Measurements from ENCODE around the gene NEBL. TPM values are rescaled to one million over a fixed set of nuclear protein-coding genes. Genes with fewer than 3 reads are reported as not detected.

NEBL gene
- total and polyA plus RNA-seq, 2 of the 4 experiments (the other 2 are of a cell fraction): under 0.01 TPM

- H4K91ac ChIP-seq (ENCODE audit: insufficient read depth, low read depth, low read length): no peak overlapping the region
- H3K27me3 ChIP-seq (ENCODE audit: control insufficient read depth, insufficient read depth, low read length): no peaks in the 10 kb centered on the region
- intact Hi-C loops (cut with micrococcal nuclease): no loop called here
- dilution Hi-C loops (cut with HindIII; ENCODE audit: low sequenced_read_pairs, unreplicated experiment): no loop called here
- no TSS peak for BruUV-seq (replicated peaks)
- no CpG with 5 or more reads among the region's 2 CpGs for WGBS, 2 experiments (ENCODE audit: extremely low coverage in 2 of 2, insufficient read length in 1 of 2)
- no peak for ATAC-seq (ENCODE audit: low read depth)
- in situ Hi-C loops (cut with MboI; ENCODE audit: low sequenced_read_pairs): no loop called here
- no peaks in the 10 kb centered on the region for H3K4me1 ChIP-seq (ENCODE audit: control insufficient read depth, insufficient read depth, low read length)
- H2AK9ac ChIP-seq (replicated peaks; ENCODE audit: low read depth, low read length, poor library complexity): no peak overlapping the region
- H2AK5ac ChIP-seq (ENCODE audit: low read depth, low read length): no peak overlapping the region
- no peak overlapping the region for H3K23ac ChIP-seq (ENCODE audit: low read depth, low read length)
- H3K79me1 ChIP-seq (ENCODE audit: low read depth in 1 of 2, low read length in 2 of 2): no peaks in the 10 kb centered on the region
- H4K20me1 ChIP-seq (ENCODE audit: insufficient read depth, low read length): no peaks in the 10 kb centered on the region
- no peaks in the 10 kb centered on the region for H3K36me3 ChIP-seq (ENCODE audit: control insufficient read depth, insufficient read depth, low read length)
- TF ChIP-seq MXI1 (IDR thresholded peaks at IDR 0.05; ENCODE audit: borderline replicate concordance, low read depth, low read length) (no peak), BHLHE40 (IDR thresholded peaks at IDR 0.05; ENCODE audit: low read depth, low read length) (no peak), SMC3 (IDR thresholded peaks at IDR 0.05; ENCODE audit: low read depth, low read length) (no peak), FOS (IDR thresholded peaks at IDR 0.05; ENCODE audit: low read depth, low read length) (no peak), RCOR1 (IDR thresholded peaks at IDR 0.05; ENCODE audit: insufficient replicate concordance, low read length) (no peak), RAD21 (IDR thresholded peaks at IDR 0.05; ENCODE audit: low read length) (no peak), RFX5 (IDR thresholded peaks at IDR 0.05; ENCODE audit: low read depth, low read length) (no peak), NFE2L2 (IDR thresholded peaks at IDR 0.05; ENCODE audit: low read depth, low read length) (no peak), CEBPB (IDR thresholded peaks at IDR 0.05; ENCODE audit: low read depth, low read length) (no peak), MAFK (IDR thresholded peaks at IDR 0.05; ENCODE audit: low read depth, low read length) (no peak), CHD1 (IDR thresholded peaks at IDR 0.05; ENCODE audit: low read depth, low read length) (no peak), USF2 (IDR thresholded peaks at IDR 0.05; ENCODE audit: low read depth, low read length) (no peak), MAZ (IDR thresholded peaks at IDR 0.05; ENCODE audit: borderline replicate concordance, low read depth, low read length) (no peak)
- H3K4ac ChIP-seq (ENCODE audit: low read depth, low read length): no peak overlapping the region
- H4K8ac ChIP-seq (ENCODE audit: low read depth in 2 of 2, low read length in 2 of 2): no peak overlapping the region
- H2BK15ac ChIP-seq (ENCODE audit: low read depth, low read length): no peak overlapping the region
- no peak overlapping the region for H2BK120ac ChIP-seq (ENCODE audit: low read depth, low read length)
- H4K5ac ChIP-seq (ENCODE audit: low read depth, low read length): no peak overlapping the region
- no peak overlapping the region for H3K9ac ChIP-seq (ENCODE audit: low read depth, low read length)
- no peak for DNase-seq
- H3K56ac ChIP-seq (ENCODE audit: extremely low read depth, insufficient read depth, low read length): no peak overlapping the region
- H2AFZ ChIP-seq (replicated peaks; ENCODE audit: low read length, poor library complexity): no peak overlapping the region
- H2BK20ac ChIP-seq (ENCODE audit: low read depth, low read length): no peak overlapping the region
- no peak overlapping the region for H3K18ac ChIP-seq (ENCODE audit: low read depth, low read length)
- H3K27ac ChIP-seq (ENCODE audit: insufficient read depth, low read length): no peak overlapping the region
- ChIA-PET CTCF (no interaction called here), POLR2A (ENCODE audit: unreplicated experiment) (no interaction called here)
- no peak overlapping the region for H3K4me3 ChIP-seq (ENCODE audit: insufficient read depth, low read depth, low read length)
- no peak overlapping the region for H3K4me2 ChIP-seq (ENCODE audit: low read depth, low read length)
- no peaks in the 10 kb centered on the region for H3K9me1 ChIP-seq (ENCODE audit: insufficient read depth, low read length)
- H3K9me3 ChIP-seq (ENCODE audit: control insufficient read depth, insufficient read depth, low read length): peaks cover 1% of the 10 kb centered on the region; the same call in 1 of the 2 replicates
- H2BK5ac ChIP-seq (ENCODE audit: low read depth, low read length, poor library complexity, severe bottlenecking): no peak overlapping the region
- no peak overlapping the region for H3K14ac ChIP-seq (replicated peaks; ENCODE audit: low read depth, low read length)
Observed at GRCh38 chr10:20841419-20841818, 55.7 kb downstream of the NEBL start.

Measured in IMR-90 (cell line).